HepG2 (cell line): ENCODE measurements around the gene NODAL. TPM values are rescaled to one million over a fixed set of nuclear protein-coding genes. Genes with fewer than 3 reads are reported as not detected.

Source experiments
- ATAC-seq: fragments of 200-7000 bp; cut with Tn5 transposase; 3 replicates; pipeline ENCODE4 v1.9.1; 2020; ENCODE audit warnings: mild to moderate bottlenecking, moderate library complexity
- BruUV-seq: library from RNA; stranded (reverse); fragments of 400-500 nt; replicated peaks from 2 replicates; lab custom pipeline; 2021; lab: Mats Ljungman, UMichigan
- CTCF ChIA-PET: fragments of 300-600 bp; formaldehyde crosslinking; extraction: SDS; loops from one replicate; lab custom pipeline; 2021; ENCODE audit warnings: low total read pairs, inconsistent platforms, low intra/inter-chr PET ratio; lab: Yijun Ruan, JAX
- POLR2A ChIA-PET: fragments of 350-600 bp; sonication (Branson Sonifier 250); formaldehyde crosslinking; loops from one replicate; lab custom pipeline; 2020; ENCODE audit warnings: antibody characterized with exemption, inconsistent platforms; lab: Yijun Ruan, JAX
- DNase-seq: peaks from one replicate; pipeline ENCODE4 v3.0.0-alpha.2; 2015; ENCODE audit warnings: low spot score
- FAIRE-seq: peaks from 3 replicates; lab custom pipeline; 2011; peaks lifted over from hg19 to GRCh38; lab: Jason Lieb, UNC
- H2AFZ ChIP-seq: one replicate; pipeline ENCODE4 v1.6.1; 2011; ENCODE audit warnings: low read length, inconsistent platforms
- H3K27ac ChIP-seq: fragments of 300-600 bp; 3 replicates; pipeline ENCODE4 v1.8.0; 2011; ENCODE audit warnings: mixed run types, mild to moderate bottlenecking, mixed read lengths, low read length, inconsistent platforms; ENCODE audit not compliant: insufficient read depth; ENCODE audit errors: extremely low read length
- H3K27me3 ChIP-seq, 2 experiments: fragments of 200-600 bp in 1 of 2; 2 replicates in 1 of 2; 3 replicates in 1 of 2; pipeline versions ENCODE4 v1.6.0 to v1.8.0; 2011; ENCODE audit warnings: low read length in 2 of 2, mild to moderate bottlenecking in 2 of 2, moderate library complexity in 2 of 2, inconsistent platforms in 1 of 2; ENCODE audit not compliant: insufficient read depth in 2 of 2, control insufficient read depth in 1 of 2
- H3K36me3 ChIP-seq, 2 experiments: fragments of 200-600 bp in 1 of 2; replicated peaks in 1 of 2; 2 replicates in 1 of 2; 3 replicates in 1 of 2; pipeline versions ENCODE4 v1.5.1 to v1.8.0; 2011; ENCODE audit warnings: low read length in 2 of 2, inconsistent platforms in 1 of 2; ENCODE audit not compliant: insufficient read depth in 2 of 2, control insufficient read depth in 1 of 2
- H3K4me1 ChIP-seq: 2 replicates; pipeline ENCODE4 v1.5.1; 2012; ENCODE audit warnings: low read length, inconsistent platforms; ENCODE audit not compliant: insufficient read depth
- H3K4me2 ChIP-seq: 2 replicates; pipeline ENCODE4 v1.6.0; 2011; ENCODE audit warnings: low read depth, low read length, inconsistent platforms
- H3K4me3 ChIP-seq, 3 experiments: fragments of 200-600 bp in 1 of 3; sonication (generic), shearing (Covaris generic) in 1 of 3; replicated peaks in 1 of 3; 2 replicates each; pipeline ENCODE4 v1.5.1; 2011 to 2016; ENCODE audit warnings: low read length in 3 of 3, inconsistent platforms in 2 of 3, low read depth in 2 of 3, mild to moderate bottlenecking in 2 of 3, control low read depth in 1 of 3, mixed read lengths in 1 of 3; ENCODE audit not compliant: insufficient read depth in 1 of 3
- H3K79me2 ChIP-seq: one replicate; pipeline ENCODE4 v1.6.1; 2011; ENCODE audit warnings: low read length, inconsistent platforms; ENCODE audit not compliant: insufficient read depth
- H3K9ac ChIP-seq: 2 replicates; pipeline ENCODE4 v1.6.0; 2011; ENCODE audit warnings: mild to moderate bottlenecking, low read depth, low read length, inconsistent platforms; ENCODE audit not compliant: insufficient read depth
- H3K9me3 ChIP-seq: 2 replicates; pipeline ENCODE4 v1.5.1; 2012; ENCODE audit warnings: mild to moderate bottlenecking, low read length
- H4K20me1 ChIP-seq: 2 replicates; pipeline ENCODE4 v1.6.0; 2011; ENCODE audit warnings: inconsistent platforms, mild to moderate bottlenecking, low read length, moderate library complexity; ENCODE audit not compliant: insufficient read depth
- BCL3 ChIP-seq: sonication (generic); formaldehyde crosslinking; IDR thresholded peaks from 2 replicates; pipeline ENCODE4 v1.5.1; 2020; ENCODE audit warnings: mild to moderate bottlenecking, missing genetic modification reagents, moderate library complexity
- HOXA5 ChIP-seq: sonication (generic); formaldehyde crosslinking; IDR thresholded peaks from 2 replicates; pipeline ENCODE4 v1.4.0; 2020; ENCODE audit warnings: missing genetic modification reagents
- NR0B2 ChIP-seq: sonication (generic); formaldehyde crosslinking; IDR thresholded peaks from 2 replicates; pipeline ENCODE4 v1.4.0; 2020; ENCODE audit warnings: mild to moderate bottlenecking, missing genetic modification reagents
- SMAD3 ChIP-seq: sonication (generic); formaldehyde crosslinking; IDR thresholded peaks from 2 replicates; pipeline ENCODE4 v1.4.0; 2020; ENCODE audit warnings: missing genetic modification reagents
- ZBTB26 ChIP-seq: IDR thresholded peaks from 2 replicates; pipeline ENCODE4 v1.6.1; 2016; ENCODE audit warnings: missing compliant biosample characterization, missing genetic modification reagents, borderline replicate concordance
- ZNF530 ChIP-seq: sonication (generic); formaldehyde crosslinking; IDR thresholded peaks from 2 replicates; pipeline ENCODE4 v1.5.0; 2020; ENCODE audit warnings: low read depth, mild to moderate bottlenecking, missing genetic modification reagents
- WGBS: methylation state at CpG from one replicate; pipeline ENCODE4 v1.1.6; 2017; ENCODE audit warnings: low lambda C conversion rate; 5-methylcytosine and 5-hydroxymethylcytosine counted together
- in situ Hi-C: cut with HindIII; loops from 2 replicates; pipeline ENCODE4 v1.10.0; 2017; ENCODE audit warnings: low pct_unique_long_range_greater_than_20kb; ENCODE audit not compliant: extremely low pct_ligation_motif_present
- intact Hi-C: fragments of 100-400 bp; cut with micrococcal nuclease; formaldehyde crosslinking; loops from one replicate; pipeline ENCODE4 v1.10.0; 2022; ENCODE audit not compliant: unreplicated experiment
- polyA plus RNA-seq, 8 experiments: library from polyadenylated mRNA; depleted of rRNA in 3 of 8; stranded (reverse) in 7 of 8; unstranded in 1 of 8; fragments of >200 nt; fragmentation: Illumina TruSeq in 4 of 8; extraction: Trizol in 4 of 8; gene quantifications; 2 replicates each; pipeline versions ENCODE4 v1.2.1 to v1.2.3, GENCODE V29; 2011 to 2016; ENCODE audit warnings: low read depth in 4 of 8, missing spikeins in 1 of 8, mixed read lengths in 1 of 8; ENCODE audit not compliant: insufficient read depth in 1 of 8
- total RNA-seq, 5 experiments: library from RNA; depleted of rRNA; stranded (reverse); fragments of >200 nt; fragmentation: Illumina TruSeq; extraction: Trizol; gene quantifications; 2 replicates each; pipeline ENCODE4 v1.2.3, GENCODE V29; 2016; ENCODE audit warnings: low read depth in 1 of 5

The NODAL gene
- total and polyA plus RNA-seq, 2 of the 13 experiments (the other 11 are each of a cell fraction or from before 2014, with no cell fraction given), result not detected

- no peak for FAIRE-seq
- POLR2A ChIA-PET, result no interaction called here
- TF ChIP-seq NR0B2 (no peak), BCL3 (CRISPR knock-in tag) (no peak), ZNF530 (no peak), ZBTB26 (no peak), HOXA5 (no peak), SMAD3 (no peak)
- TF ChIP-seq, all 625 proteins: peak for 0
- H3K9ac ChIP-seq, result no peak overlapping the region
- no peak overlapping the region for H2AFZ ChIP-seq
- ATAC-seq, result no peak
- peaks cover 4 to 24% of the 10 kb centered on the region in 2 experiments; a peak in 4 of 5 replicates for H3K27me3 ChIP-seq
- no peak overlapping the region for H3K27ac ChIP-seq
- CTCF ChIA-PET, result no interaction called here
- no TSS peak for BruUV-seq
- no peaks in the 10 kb centered on the region for H3K79me2 ChIP-seq
- H3K4me3 ChIP-seq, result no peak overlapping the region
- no peaks in the 10 kb centered on the region for H3K9me3 ChIP-seq
- intact Hi-C loops, result no loop called here
- DNase-seq, result no peak
- WGBS, result 0% methylated on average over 1 of the region's 2 CpGs
- H4K20me1 ChIP-seq, result no peaks in the 10 kb centered on the region
- no peaks in the 10 kb centered on the region for H3K4me1 ChIP-seq
- no peaks in the 10 kb centered on the region for H3K36me3 ChIP-seq
- H3K4me2 ChIP-seq, result no peak overlapping the region
- in situ Hi-C loops, result no loop called here
Measured at GRCh38 chr10:70465832-70466231, 24.4 kb upstream of the NODAL start.
